GM21367 (cell line): ENCODE measurements around the gene SVIL.
"Not testable (repeated sequence)": the region's sequence is repeated elsewhere in the genome, so short reads cannot be mapped to it uniquely, and the experiment has no call there.

Source experiments
- ATAC-seq: cut with Tn5 transposase; IDR thresholded peaks from one replicate; pipeline ENCODE4 v1.9.1; 2021; ENCODE audit not compliant: unreplicated experiment

SVIL gene

GRCh38 chr10:29545122-29545521, 89.6 kb downstream of the SVIL start:
- no peak for ATAC-seq

- no peak for ATAC-seq
Measured at GRCh38 chr10:29543715-29544114, 91.1 kb downstream of the SVIL start.

DNA sequence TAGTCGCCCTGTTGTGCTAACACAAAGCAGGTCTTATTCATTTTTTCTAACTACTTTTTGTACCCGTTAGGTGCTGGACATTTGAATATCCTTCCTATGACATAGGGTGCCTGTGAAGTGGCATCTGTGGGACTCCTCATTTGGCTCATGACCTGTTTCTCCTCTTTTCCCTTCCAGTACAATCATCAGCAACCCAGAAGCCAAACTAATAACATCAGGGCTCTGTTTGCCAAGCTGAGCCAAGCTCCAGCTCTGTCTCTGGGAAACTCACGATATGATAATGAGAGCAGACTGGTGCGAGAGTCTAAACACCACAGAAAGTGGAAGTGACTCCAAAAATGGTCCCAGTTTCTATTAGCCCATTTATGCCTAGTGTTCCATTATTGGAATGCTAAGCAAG, 92.0 kb downstream of the SVIL start:
- ATAC-seq: no peak

DNA sequence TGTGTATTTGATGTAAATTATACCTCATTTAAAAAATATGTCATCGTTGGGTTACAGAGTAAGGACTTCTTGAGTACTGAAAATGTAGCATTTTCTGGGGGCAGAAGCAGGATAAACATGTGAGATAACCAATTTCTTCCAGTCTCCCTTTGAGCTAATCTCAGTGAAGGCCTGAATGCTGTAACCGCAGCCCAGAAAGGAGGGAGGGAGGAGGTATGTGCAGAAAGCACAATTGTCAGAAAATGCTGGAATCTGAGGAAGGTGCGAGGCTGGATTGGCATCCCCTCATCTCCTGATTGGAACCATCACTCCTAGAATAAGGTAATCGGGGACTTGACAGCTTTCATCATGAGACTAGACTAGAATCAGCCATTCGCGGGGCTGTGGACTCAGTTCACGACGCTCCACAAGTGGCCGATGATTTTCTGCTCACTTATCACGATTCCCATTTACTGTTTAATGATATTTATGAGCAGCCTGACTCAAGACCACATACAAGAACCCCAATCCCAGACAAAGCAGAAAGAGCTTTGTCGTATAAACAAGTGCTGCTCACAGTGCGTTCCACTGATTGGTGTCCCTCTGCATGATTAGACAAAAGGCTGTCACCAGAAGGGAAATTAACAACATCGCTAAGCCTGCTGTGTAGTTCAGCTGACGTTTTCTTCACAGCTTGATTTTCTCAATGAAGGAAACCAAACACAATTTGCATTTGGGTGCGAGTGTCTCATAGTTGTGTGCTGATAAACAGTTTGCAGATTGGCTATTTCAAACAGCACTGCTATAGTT, 93.2 kb downstream of the SVIL start:
- no peak for ATAC-seq

DNA sequence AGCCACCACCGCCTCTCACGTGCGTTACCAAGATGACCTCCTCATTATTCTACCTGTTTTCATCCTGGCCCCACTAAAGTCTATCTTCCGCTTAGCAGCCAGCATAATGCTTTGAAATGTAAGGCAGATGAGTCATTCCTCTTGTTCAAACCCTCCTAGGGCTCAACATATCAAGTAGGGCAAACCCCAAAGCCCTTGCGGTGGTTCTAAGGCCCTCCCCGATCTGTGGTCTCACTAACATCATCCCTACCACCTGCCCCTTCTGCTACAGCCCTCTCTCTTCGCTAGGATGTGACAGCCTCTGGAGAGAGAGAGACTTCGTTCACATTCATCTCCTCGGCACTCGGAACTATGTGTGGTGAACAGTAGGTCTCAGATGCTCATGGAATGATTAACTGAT, 94.8 kb downstream of the SVIL start:
- no peak for ATAC-seq

GRCh38 chr10:29539412-29539811, 95.4 kb downstream of the SVIL start:
- no peak for ATAC-seq

GRCh38 chr10:29537799-29538198, 97.0 kb downstream of the SVIL start:
- no peak for ATAC-seq

DNA sequence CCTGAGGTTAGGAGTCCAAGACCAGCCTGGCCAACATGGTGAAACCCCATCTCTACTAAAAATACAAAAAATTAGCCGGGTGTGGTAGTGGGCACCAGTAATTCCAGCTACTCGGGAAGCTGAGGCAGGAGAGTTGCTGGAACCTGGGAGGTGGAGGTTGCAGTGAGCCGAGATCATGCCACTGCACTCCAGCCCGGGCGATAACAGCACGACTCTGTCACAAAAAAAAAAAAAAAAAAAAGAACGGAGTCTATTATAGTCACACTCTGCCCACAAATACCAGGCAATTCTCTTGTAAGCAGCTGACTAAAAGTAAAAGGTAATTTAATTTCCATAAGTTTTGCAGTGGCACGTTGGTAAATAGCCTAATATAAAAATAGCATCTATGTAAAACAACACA, 98.1 kb downstream of the SVIL start:
- not testable (repeated sequence) for ATAC-seq

- ATAC-seq: no peak
Measured at GRCh38 chr10:29535778-29536453, 98.9 kb downstream of the SVIL start.

GRCh38 chr10:29535012-29535777, 99.6 kb downstream of the SVIL start:
- no peak for ATAC-seq

- ATAC-seq: no peak
Measured at GRCh38 chr10:29534590-29534989, 100.2 kb downstream of the SVIL start.

- ATAC-seq: no peak
Measured at GRCh38 chr10:29533696-29534285, 101.0 kb downstream of the SVIL start.

GRCh38 chr10:29533046-29533445, 101.7 kb downstream of the SVIL start:
- no peak for ATAC-seq

- ATAC-seq: no peak
Measured at GRCh38 chr10:29532256-29532878, 102.4 kb downstream of the SVIL start.

DNA sequence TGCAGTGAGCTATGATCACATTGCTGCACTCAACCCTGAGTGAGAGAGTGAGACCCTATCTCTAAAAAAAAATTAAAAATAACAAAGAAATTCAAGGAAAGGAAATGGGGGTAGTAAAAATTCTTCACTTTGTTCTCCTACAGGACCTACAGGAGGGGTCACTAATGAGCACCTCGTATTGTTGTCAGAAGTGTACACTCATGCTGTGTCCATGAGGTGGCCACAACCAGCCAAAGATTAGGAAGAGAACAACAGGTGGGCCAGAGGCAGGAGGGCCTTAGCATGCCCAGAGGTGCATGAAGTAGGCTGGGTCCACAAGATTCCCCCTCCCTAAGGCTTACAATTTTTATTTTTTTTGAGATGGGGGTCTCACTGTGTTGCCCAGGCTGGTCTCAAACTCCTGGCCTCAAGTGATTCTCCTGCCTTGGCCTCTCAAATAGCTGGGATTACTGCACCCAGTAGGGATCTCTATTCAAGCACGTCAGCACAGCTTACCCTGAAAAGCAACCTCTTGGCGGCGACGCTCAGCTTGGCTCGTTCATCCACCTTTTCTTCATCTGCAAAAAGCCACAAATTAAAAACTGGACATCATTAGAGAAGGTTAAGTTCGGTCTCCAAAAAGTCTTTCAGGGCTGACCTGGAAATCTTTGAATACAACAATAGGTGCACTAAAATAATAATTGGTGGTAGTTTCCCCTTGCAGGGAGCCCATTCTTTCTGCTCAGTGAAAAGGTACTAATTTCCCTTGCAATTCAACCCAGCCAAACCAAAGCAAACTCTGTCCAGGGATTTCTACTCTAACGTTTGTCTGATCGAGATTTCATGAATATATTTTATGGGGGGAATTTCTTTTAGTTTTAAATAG, 104.4 kb downstream of the SVIL start:
- no peak for ATAC-seq

DNA sequence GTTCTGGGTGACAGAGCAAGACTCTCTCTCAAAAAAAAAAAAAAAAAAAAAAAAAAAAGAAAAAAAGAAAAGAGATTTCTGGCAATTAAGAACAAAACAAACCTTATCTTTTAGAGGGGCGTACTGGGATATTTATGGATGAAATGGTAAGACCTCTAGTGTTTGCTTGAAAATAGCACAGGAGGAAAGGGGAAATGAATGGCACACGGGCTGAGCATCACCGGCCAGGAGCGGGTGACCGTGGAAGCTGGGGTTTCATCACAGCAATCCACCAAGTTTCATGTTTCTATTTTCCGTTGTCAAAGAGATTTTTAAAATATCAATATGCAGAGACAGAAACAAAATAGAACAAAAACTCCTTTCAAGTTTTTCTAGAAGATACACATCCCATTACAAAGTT, 105.6 kb downstream of the SVIL start:
- no peak for ATAC-seq

DNA sequence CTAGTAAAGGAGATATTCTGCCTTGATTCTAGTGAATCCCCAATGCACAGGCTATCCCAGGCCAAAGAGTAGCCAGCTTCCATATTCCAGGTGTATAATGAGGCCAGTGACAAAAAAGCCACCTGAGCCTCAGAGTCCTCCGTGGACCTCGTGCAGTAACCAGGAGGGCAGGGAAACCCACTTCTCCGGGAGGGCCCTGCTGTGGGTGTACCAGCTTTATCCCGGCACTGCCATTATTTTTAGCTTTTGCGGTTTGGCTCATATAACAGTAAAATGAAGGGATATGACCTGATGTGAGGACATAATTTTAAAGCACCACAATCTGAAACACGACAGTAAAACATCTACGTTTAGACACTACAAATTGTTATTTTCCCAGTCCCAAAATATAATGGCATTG, 109.0 kb downstream of the SVIL start:
- no peak for ATAC-seq

DNA sequence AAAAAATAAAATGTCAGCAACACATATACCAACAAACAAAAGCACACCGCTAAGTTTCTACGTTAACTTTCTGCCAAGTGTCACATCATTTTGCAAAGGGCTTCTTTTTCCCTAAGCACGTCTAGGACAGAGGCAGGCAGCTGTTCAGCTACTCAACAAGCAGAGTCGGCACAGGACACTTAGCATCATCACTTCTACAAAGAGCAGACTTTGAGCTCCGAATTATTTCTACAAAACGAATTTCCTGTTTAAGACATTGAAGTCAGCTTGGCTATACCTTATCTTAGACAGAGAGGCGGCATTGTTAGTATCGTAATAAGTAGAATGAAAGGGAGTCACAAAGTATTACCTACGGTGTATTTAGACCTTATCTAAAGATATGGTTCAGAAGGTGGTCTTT, 110.1 kb downstream of the SVIL start:
- ATAC-seq: no peak

GRCh38 chr10:29524294-29524693, 110.5 kb downstream of the SVIL start:
- ATAC-seq: no peak

DNA sequence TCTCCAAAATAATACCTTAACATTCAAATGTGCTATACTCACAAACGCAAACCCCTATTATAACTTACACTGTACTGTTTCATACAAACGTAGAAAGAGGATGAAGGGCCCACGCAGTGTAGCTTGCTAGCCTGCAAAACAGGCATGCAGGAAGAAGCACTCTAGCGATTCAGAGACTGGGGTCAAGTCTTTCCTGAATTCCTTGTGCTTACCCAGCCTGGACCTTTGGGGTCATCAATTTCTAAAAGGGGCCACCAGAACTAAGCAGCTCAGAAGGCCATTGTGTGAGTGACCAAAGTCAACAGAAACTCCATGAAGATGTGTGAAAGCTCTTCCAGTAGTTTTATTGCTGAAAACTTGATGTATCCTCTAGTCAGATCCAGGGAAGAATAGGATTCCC, 111.9 kb downstream of the SVIL start:
- ATAC-seq: no peak
